ENCODE data around the gene ZNF622.

- TF ChIP-seq CTCF (optimal IDR thresholded peaks at IDR 0.05 in 1 of 3, IDR thresholded peaks at IDR 0.05 in 1 of 3, conservative IDR thresholded peaks at IDR 0.05 in 1 of 3; ENCODE audit: extremely low read depth in 1 of 3, insufficient read depth in 2 of 3, low read length in 3 of 3) (no peak), EZH2 (IDR thresholded peaks at IDR 0.05; ENCODE audit: low read length) (no peak)
Observed at GRCh38 chr5:16486711-16487111, 21.1 kb upstream of the ZNF622 start.

Data from keratinocyte (primary cell).